HTR-8/SVneo (cell line): ENCODE data around the gene HCRTR1.

Source experiments
- DNase-seq: peaks from one replicate; pipeline ENCODE4 v3.0.0; 2011; ENCODE audit warnings: low spot score, mixed read lengths; ENCODE audit not compliant: insufficient read length
- FAIRE-seq: peaks from 2 replicates; lab custom pipeline; 2011; peaks lifted over from hg19 to GRCh38; lab: Jason Lieb, UNC

HCRTR1 gene

GRCh38 chr1:31663622-31664452 is 46.3 kb downstream of the HCRTR1 start:
- FAIRE-seq, result no peak
- peak; percentile 76 for DNase-seq

GRCh38 chr1:31664528-31664927 is 47.0 kb downstream of the HCRTR1 start:
- no peak for FAIRE-seq
- DNase-seq, result no peak

GRCh38 chr1:31665234-31665878 is 47.9 kb downstream of the HCRTR1 start:
- no peak for FAIRE-seq
- DNase-seq, result no peak

- no peak for FAIRE-seq
- no peak for DNase-seq
Measured at GRCh38 chr1:31666263-31666963, 48.9 kb downstream of the HCRTR1 start.

- DNase-seq (no peak), FAIRE-seq (no peak)
Measured at GRCh38 chr1:31667065-31667785, 49.7 kb downstream of the HCRTR1 start.

GRCh38 chr1:31668303-31668883 is 50.9 kb downstream of the HCRTR1 start:
- DNase-seq, result no peak
- no peak for FAIRE-seq

GRCh38 chr1:31669433-31669785 is 51.9 kb downstream of the HCRTR1 start:
- DNase-seq (no peak), FAIRE-seq (no peak)

GRCh38 chr1:31669786-31670592 is 52.5 kb downstream of the HCRTR1 start:
- DNase-seq (no peak), FAIRE-seq (no peak)

GRCh38 chr1:31670593-31670964 is 53.1 kb downstream of the HCRTR1 start:
- no peak for FAIRE-seq
- DNase-seq, result no peak

GRCh38 chr1:31671147-31671546 is 53.7 kb downstream of the HCRTR1 start:
- DNase-seq (no peak), FAIRE-seq (no peak)

- no peak for DNase-seq
- FAIRE-seq, result no peak
Measured at GRCh38 chr1:31671561-31672201, 54.2 kb downstream of the HCRTR1 start.

- FAIRE-seq, result no peak
- no peak for DNase-seq
Measured at GRCh38 chr1:31672986-31673385, 55.5 kb downstream of the HCRTR1 start.

GRCh38 chr1:31673433-31673832 is 55.9 kb downstream of the HCRTR1 start:
- FAIRE-seq (no peak), DNase-seq (no peak)

GRCh38 chr1:31674626-31675025 is 57.1 kb downstream of the HCRTR1 start:
- FAIRE-seq, result peak; percentile 67
- DNase-seq, result peak; percentile 29

GRCh38 chr1:31675161-31675560 is 57.7 kb downstream of the HCRTR1 start:
- FAIRE-seq (no peak), DNase-seq (no peak)

GRCh38 chr1:31675756-31676155 is 58.3 kb downstream of the HCRTR1 start:
- no peak for DNase-seq
- FAIRE-seq, result no peak
